NCI-H1436 treated with DMSO at 0.1 percent for 48 hours (cell line): ENCODE data around the gene USH2A.
"Not testable (repeated sequence)": the region's sequence is repeated elsewhere in the genome, so short reads cannot be mapped to it uniquely, and the experiment has no call there.

ENCODE experiments used
- DNase-seq: peaks from one replicate; lab custom pipeline; 2025; lab: John Stamatoyannopoulos, UW

Gene USH2A

GRCh38 chr1:216193839-216194443, 229.3 kb downstream of the USH2A start:
- no peak for DNase-seq

DNA sequence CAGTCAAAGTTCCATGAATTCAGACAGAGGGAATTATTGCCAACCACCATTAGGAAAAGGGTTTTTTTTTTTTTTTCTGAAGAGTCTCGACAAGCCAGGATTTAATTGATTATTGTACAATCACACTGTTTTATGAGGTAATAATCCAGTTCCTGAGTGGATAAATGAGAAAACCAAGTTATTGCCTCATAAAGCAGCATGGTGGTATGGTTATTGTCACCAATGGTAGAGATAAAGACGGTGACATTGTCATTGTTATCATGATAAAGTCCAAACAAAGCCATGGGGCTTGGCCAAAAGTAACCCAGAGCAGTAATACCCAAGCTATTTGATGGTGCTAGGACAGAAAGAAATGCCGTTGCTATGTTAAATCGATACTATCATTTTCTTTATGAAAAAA, 232.8 kb downstream of the USH2A start:
- DNase-seq = no peak

DNA sequence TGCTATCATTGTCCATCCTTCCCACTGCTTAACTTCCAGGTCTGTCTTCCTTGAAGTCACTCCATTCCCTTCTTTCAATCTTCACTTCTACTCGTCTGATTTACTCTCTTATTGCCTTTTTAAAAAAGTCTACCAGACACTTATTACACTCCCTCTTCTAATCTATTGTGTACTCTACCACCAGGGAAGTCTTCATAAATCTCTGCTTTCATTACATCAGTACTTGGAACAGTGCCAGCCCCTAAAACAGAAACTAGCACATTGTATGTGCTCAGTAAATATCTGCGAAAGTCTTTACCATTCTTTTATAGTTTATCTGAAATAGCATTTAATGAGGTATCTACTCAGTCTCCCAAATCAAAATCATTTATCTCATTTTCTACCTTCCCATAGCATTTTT, 236.4 kb downstream of the USH2A start:
- peak; percentile 12 for DNase-seq

DNA sequence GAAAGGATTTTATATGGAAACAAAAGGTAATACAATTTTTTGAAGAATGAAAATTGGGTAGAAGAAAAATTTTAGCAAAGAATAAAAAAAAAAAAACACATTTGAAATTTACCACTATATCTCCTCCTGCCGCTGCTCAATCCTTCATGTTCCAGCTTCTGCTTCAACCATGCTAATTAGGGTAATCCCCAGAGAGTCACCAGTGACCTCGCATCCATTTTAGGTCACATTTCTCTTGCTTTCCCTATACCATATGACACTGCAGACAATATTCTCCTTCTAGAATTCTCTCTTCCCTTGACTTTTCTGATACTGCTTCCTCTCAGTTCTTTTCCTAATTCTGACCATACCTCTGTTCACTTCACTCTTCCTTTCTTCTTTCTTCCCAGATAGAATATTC, 237.1 kb downstream of the USH2A start:
- DNase-seq = no peak

DNA sequence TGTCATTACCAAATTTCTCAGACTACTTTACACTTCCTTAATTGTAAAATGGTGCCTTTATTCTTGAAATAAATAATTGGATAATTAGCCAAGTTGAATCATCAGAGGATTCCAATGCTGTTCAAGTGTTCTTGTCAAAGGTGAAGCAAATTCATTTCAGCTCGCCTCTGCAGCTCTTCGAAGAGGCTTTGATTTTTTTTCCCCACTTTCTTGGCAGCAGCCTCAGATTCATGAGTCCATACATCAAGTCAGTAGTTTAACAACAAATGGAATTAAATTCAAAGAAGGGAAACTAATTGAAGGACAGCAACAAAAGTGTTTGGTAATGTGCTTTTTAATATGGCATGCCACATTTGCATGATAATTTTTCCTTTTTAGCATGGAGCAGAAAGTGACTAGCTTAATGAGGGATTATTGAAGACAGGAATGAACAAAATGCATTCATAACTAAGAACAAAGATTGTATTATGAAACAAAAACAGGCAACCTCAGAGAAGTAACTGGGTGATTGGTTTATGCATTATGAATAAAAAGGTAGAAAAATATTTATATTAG, 239.0 kb downstream of the USH2A start:
- DNase-seq = no peak

GRCh38 chr1:216183454-216183853, 239.8 kb downstream of the USH2A start:
- DNase-seq = peak; percentile 57

GRCh38 chr1:216183007-216183406, 240.2 kb downstream of the USH2A start:
- DNase-seq = no peak

- no peak for DNase-seq
Measured at GRCh38 chr1:216181590-216181989, 241.7 kb downstream of the USH2A start.

GRCh38 chr1:216178281-216178680, 245.0 kb downstream of the USH2A start:
- no peak for DNase-seq

DNA sequence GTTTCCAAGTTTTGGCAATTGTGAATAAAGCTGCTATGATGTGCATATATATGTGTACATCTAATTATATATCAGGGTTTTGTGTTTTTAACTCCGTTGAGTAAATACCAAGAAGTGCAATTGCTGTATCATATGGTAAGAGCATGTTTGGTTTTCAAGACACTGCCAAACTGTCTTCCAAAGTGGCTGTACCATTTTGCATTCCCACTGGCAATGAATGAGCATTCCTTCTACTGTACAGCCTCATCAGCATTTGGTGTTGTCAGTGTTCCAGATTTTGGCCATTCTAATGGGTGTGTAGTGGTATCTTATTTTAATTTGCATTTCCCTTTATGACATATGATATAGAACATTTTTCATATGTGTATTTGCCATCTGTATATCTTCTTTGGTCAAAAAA, 246.3 kb downstream of the USH2A start:
- no peak for DNase-seq

GRCh38 chr1:216175714-216176113, 247.5 kb downstream of the USH2A start:
- no peak for DNase-seq

GRCh38 chr1:216173376-216173995, 249.8 kb downstream of the USH2A start:
- no peak for DNase-seq

DNA sequence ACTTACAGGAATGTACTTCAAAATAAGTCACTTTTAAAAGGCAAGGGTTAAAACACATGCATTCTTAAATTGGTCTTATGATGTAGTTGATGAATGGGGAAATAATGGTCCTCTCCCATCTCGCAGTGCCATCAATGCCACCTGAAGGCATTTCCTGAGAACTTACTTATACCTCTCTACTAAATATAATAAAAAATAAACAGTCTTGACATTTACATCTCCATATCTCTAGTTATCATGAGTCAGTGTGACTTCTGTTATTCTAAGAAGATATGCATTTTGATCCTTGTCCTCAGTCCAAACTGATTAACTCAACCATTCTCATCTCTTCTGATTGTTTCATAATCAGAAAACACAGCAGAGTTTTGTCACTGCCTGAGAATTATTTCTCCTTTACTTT, 253.9 kb downstream of the USH2A start:
- DNase-seq = no peak

DNA sequence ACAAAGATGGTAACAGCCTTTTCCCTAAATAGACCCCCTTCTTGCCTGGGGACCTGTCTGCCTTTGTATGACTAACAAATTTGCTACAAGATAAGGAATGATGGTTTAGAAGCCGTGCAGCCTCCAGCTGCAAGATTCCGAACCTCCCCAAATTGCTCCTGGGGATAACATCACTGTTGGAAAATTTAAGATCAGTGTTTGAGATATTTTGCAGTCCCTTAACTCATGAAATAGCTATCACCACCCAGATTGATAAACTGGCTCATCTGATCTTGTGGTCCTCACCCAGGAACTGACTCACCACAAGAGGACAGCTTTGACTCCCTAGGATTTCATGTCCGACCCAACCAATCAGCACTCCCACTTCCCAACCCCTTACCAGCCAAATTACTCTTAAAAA, 254.7 kb downstream of the USH2A start:
- DNase-seq = no peak

DNA sequence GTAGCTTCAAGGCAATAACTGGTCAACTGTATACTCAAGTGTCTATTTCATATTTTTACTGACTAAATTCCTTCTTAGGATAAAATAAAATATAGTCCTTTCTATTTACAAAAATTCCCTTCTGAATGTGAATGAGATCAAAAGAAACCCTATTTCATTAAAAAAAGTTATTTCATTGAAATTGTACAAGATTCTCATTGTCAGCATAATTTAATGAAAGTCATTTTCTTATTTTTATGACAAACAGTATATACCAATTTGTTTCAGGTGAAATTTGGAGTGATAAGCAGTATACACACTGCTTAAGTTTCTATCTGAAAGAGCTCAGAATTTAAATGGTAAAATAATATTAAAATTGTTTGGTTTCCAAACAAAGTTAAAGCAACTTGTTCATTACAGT, 269.2 kb downstream of the USH2A start:
- no peak for DNase-seq

GRCh38 chr1:216153130-216153529, 270.1 kb downstream of the USH2A start:
- DNase-seq = no peak

DNA sequence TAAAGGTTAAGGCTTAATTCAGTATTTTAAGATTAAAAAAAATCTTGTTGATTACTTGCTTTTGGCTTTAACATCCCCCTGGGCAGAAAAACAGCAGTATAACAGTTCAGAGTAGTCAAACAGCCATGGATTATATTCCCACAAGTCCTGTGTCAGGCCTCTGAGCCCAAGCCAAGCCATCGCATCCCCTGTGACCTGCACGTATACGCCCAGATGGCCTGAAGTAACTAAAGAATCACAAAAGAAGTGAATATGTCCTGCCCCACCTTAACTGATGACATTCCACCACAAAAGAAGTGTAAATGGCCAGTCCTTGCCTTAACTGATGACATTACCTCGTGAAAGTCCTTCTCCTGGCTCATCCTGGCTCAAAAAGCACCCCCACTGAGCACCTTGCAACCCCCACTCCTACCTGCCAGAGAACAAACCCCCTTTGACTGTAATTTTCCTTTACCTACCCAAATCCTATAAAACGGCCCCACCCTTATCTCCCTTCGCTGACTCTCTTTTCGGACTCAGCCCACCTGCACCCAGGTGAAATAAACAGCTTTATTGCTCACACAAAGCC, 277.7 kb downstream of the USH2A start:
- DNase-seq = not testable (repeated sequence)

GRCh38 chr1:216144661-216145450, 278.4 kb downstream of the USH2A start:
- no peak for DNase-seq

- no peak for DNase-seq
Measured at GRCh38 chr1:216142921-216143320, 280.3 kb downstream of the USH2A start.

DNA sequence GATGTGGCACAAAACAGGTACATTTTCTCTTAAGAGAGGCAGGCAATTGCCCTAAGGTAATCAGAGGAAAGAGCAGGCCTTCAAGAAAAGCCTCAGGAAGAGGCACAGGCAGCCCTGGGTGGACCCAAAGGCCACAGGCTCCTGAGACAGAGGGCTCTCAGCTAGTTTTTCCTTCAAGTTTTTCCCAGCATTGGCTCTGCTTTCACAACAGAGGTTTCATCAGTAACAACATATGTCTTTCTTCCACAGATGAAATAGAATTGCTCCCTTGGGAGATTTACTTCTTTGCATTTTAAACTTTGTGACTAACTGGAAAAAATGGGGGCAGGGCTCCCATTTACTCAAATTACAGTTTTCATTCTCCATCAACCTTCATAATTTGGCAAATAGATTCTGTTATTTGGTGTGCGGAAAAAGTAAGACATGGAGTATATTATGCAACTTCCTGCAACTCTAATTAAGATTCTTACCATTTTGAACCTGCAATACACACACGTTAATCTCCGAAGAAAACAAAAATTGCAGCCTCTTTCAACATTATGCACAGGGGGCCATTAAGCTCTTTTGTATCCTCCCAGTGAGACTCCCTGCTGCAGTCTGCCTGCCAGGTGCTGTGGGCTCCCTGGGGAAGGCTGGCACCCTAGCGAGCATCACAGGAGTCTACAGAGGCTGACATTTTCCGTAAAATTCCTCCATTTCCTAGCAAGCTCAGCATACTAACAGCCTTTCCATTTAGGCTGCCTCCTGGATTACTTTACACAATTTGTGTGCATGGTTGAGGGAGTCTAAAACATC, 282.3 kb downstream of the USH2A start:
- peak; percentile 85 for DNase-seq

DNA sequence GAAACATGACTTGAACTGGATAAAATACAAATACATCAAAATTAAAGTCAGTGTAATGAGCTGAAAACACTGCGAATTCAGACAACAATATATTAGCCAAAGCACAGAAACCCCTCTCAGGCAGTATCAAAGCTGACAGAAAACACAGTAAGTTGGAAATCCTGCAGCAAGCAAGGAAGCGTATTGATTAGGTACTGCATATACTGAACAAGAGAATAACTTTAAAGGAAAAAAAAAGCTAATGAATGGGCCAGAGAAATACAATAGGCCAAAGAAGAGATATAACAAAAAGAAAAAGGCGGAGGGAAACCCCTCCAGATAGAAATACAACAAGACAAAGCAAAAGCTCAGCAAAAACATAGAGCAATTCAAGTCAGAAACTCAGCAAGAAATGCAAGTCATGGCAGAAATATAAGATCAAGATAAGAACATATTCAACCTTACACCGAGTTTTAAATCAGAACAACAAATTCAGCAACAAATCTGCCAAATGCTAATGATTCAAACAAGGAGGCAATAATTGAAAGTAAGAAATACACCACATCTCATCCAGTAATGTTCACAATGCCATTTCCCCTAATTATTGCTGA, 299.0 kb downstream of the USH2A start:
- DNase-seq = no peak
